Left colon (tissue), 2 donors: ENCODE measurements around the gene SLC5A10. TPM values are rescaled to one million over a fixed set of nuclear protein-coding genes. Genes with fewer than 3 reads are reported as not detected.

ENCODE experiments used
- ATAC-seq: fragments of 200-7000 bp; cut with Tn5 transposase; one replicate; pipeline ENCODE4 v1.9.1; 2020; ENCODE audit warnings: mild to moderate bottlenecking, moderate library complexity
- DNase-seq, 2 donors: peaks; one replicate each; pipeline ENCODE4 v3.0.0-alpha.2; 2020
- intact Hi-C, 2 donors: fragments of 100-400 bp; cut with DNase I in 1 of 2; cut with micrococcal nuclease in 1 of 2; formaldehyde crosslinking; loops; one replicate each; pipeline versions ENCODE4 v1.11.2 to v1.14.0; 2022; cut with DNase I, micrococcal nuclease
- total RNA-seq, 2 donors: library from RNA; stranded (reverse); fragmentation: NEBNext Ultra II Directional; extraction: Animal tissue kit (Norgen Biotek cat#: 25700); gene quantifications; one replicate each; pipeline ENCODE4 v1.2.1, GENCODE V29; 2021
- donor health status: DM: no; HTN: no; CAD: no.
- donor health status: DM: yes; HTN: yes; CAD: no.

The SLC5A10 gene
- total RNA-seq, 2 donors from 2014 or later, result 0.31 TPM; not detected in 1

DNA sequence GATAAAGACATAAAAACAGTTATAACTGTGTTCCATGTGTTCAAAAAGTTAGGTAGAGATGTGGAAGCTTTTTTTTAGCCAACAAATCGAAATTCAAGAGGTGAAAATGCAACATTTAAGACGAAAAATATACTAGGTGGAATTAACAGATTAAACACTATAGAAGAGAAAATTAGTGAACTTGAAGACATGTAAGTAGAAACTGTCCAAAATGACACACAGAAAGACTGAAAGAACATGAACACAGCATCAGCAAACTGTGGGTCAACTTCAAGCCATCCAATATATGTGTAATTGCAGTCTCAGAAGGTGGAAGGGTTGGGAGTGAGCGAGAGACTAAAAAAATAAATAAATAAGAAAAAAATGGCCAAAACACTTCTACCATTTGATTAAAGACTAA, 43.3 kb downstream of the SLC5A10 start:
- intact Hi-C loops, result no loop called here
- no peak for ATAC-seq
- DNase-seq, result no peak

DNA sequence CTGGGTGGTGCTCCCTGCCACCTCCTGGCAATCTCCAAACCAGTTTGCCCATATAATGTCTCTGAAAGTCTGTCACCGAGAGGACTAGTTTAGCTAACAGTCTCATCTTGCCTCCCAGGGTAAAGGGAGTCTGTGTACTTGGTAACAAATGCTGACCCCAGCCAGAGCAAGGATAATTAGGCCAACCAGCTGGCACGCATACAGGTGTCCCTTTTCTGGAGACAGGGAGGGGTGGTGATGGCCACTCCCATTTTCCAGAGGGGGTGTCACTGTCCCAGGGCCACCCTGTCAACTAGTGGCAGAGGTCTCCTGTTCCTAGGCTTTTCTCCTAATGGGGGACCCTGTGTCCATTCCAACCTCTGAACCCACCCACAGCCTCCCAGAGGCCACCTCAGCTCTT, 44.5 kb downstream of the SLC5A10 start:
- ATAC-seq (no peak), DNase-seq (no peak)
- intact Hi-C loops, result no loop called here

- peak; percentile 54 for ATAC-seq
- no peak for DNase-seq
- intact Hi-C loops, result no loop called here
These were observed 45.8 kb downstream of the SLC5A10 start for GRCh38 chr17:18997650-18998196.

- ATAC-seq (no peak), DNase-seq (no peak)
- intact Hi-C loops, result no loop called here
These were observed 47.4 kb downstream of the SLC5A10 start for GRCh38 chr17:18999394-18999793.

DNA sequence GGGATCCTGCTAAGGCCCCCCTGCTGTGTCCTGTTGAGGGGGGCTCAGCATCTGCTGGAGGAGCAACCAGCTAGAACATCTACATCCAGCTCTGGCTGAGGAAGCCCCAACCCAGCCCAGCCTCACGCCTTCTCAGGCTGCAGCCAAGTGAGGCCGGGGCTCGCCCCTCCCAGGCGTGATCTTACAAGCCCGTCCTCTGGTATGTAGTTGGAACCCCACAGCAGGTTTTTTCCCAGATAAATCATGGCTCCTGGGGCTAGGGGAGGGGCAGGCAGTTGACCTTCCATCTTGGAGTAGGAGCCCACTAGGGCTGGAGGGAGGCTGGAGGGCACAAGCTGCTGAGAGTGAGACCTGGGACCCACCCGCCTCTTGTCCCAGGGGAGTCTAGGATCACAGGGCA, 47.9 kb downstream of the SLC5A10 start:
- no peak for DNase-seq
- ATAC-seq, result no peak
- intact Hi-C loops, result no loop called here

GRCh38 chr17:19000531-19001325, 48.8 kb downstream of the SLC5A10 start:
- intact Hi-C loops, result no loop called here
- peak in 1 of 2 donors; percentile 57 for DNase-seq
- ATAC-seq, result peak; percentile 25

DNA sequence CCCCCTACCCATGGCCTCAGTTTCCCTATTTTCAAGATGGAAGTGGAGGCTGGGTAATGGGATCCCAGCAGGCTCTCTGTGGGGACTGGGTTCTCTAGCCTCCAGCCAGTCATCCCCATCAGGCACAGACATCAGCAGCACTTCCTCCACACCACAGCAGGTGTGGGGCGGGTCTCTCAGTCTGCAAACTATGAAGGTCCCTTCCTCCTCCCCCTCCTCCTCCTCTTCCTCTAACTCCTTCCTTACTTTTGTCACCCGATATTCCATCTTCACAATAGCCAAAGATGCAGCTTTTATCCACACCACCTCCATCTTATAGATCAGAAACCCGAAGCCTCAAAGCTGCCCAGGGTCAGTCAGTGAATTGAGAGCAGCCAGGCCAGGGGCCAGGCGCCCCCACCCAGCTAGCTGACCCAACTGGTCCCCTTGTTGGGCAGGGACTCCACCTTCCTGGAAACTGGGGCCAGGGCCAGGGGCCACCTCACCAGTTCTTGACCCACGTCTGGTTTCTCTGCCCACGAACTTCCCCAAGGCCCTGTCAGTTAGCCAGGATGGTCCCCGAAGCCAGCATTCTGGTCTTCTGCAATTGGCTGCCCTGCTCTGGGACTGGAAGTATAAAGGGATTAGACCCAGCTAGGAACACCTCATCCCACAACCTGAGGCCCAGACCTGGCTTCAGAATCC, 50.1 kb downstream of the SLC5A10 start:
- DNase-seq (no peak), ATAC-seq (no peak)
- intact Hi-C loops, result no loop called here

DNA sequence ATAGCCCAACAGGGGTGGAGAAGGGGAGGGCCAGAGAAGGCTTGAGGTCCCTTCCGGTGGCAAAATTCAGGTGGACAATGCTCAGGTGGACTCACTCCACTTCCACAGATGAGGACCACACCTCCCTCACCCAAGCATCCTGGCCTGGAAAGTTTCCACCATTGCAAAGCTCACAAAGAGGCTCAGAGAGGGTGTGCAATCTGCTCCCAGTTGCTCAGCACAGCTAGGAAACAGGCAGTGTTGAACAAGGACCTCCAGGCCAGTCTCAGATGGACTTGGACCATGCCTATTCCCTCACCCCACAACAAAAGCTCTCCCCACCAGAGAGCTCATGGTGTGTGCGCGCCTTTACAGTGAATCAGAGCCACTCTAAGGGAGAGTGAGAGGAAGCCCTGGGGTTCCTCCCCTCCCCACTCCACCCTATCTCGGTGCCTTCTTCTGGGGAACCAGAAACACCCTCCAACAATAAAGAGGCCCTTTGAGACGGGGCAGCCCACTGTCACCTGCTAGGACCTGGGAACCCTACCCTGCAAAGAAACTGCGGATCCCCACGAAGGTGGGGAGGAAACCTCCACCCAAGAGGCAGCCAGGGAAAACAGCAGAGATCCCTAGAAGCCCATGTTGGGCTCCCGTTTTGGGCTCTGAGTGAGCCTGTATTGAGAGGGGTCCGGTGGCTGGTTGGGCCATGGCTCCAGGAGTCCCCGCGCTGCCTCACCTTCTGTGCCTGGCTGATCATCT, 51.0 kb downstream of the SLC5A10 start:
- intact Hi-C loops, result no loop called here
- ATAC-seq (peak; percentile 15), DNase-seq (no peak)

GRCh38 chr17:19003543-19004420, 51.8 kb downstream of the SLC5A10 start:
- DNase-seq (peak; percentile 59 to 74), ATAC-seq (peak; percentile 60)
- intact Hi-C loops, result no loop called here

DNA sequence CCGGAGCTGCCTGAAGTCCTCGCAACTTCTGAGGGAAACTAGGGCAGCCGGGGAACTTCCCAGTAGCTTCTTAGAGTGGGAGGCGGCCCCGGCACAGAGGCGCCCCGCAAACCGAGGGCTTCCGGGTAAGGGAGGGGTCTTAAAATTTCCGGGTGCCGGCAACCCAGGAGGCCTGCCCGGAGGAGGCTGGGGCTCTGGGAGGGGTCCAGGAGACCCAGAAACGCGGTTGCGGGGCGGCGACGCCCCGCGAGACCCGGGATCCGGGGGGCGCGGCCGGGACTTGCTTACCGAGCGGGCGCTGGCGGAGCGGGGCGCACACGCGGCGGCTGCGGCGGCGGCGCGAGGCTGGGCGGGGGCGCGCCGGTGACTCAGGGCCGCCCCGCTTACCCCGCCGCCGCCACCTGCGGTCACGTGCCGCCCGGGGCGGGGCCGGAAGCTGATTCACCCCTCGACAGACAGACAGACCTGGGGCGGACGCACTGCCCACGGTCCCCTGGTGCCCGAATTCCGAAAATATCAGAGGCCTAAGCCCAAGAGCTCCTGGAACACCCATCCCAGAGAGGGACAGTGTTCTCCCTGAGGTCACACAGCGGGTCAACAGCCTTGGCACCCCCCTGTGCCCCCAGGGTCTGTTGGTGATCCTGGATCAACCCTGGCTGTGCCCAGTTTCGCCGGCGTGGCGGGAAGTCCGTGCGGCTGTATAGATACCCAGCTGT, 52.6 kb downstream of the SLC5A10 start, which contains the start of gene FAM83G:
TSS of gene FAM83G (minus strand) at position 344 of the 716 bp plus-strand sequence. CDS start 723 bp downstream, outside the sequence.
- ATAC-seq, result peak; percentile 73
- intact Hi-C loops, result no loop called here
- peak; percentile 90 to 92 for DNase-seq

DNA sequence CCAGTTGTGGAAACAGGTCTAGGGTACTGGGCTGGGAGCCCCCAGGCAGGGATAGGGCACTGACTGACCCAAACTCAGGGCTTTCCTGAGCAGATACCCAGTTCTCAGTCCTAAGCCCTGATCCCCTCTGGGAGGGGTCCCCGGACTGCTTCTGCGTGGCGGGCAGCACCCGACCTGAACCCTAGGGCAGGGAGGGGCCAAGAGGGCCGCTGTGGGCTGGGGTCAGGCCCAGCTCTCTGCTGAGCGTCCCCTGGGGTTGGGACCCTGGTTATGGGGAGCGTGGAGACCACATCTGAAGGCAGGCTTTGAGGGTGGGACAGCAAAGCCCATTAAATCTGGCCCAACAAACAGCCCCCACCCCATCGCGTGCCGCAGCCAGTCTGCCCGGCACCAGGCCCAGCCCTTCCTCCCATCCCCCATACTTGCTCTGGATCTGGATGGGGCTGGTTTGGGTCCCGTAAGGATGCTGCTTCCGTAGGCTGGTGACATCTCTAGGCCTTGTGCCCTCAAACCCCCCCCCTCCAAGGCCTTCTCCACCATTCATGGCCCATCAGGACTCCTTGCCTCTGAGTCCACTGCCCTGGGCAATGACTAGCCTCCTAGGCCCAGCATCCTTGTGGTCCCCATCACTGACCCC, 53.3 kb downstream of the SLC5A10 start:
- DNase-seq, result no peak
- intact Hi-C loops, result no loop called here
- no peak for ATAC-seq

DNA sequence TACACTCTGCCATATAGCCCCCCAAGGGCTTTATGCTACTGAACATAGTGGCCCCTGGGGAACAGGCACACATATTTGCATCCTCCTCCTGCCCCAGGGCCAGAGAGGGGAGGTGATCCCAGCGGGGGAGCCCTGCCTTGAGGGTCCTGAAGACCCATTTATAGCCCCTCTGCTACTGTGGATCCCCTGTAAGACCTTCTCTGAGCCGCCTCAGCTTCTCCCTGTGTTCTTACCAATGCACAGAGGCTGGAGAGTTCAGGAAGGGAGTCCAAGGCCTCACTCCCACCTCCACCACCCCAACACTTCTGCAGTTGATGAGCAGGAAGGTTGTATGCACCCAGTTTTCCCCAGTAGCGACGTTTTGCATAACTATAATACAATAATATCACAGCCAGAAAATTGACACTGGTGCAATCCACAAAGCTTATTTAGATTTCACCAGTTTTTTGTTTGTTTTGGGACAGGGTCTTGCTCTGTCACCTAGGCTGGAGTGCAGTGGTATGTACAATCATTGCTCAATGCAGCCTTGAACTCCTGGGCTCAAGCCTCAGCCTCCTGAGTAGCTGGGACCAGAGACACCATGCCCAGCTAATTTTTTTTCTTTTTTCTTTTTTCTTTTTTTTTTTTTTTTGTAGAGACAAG, 53.9 kb downstream of the SLC5A10 start:
- ATAC-seq (no peak), DNase-seq (no peak)
- intact Hi-C loops, result no loop called here

GRCh38 chr17:19006698-19007097, 54.7 kb downstream of the SLC5A10 start:
- DNase-seq (no peak), ATAC-seq (no peak)
- intact Hi-C loops, result no loop called here

DNA sequence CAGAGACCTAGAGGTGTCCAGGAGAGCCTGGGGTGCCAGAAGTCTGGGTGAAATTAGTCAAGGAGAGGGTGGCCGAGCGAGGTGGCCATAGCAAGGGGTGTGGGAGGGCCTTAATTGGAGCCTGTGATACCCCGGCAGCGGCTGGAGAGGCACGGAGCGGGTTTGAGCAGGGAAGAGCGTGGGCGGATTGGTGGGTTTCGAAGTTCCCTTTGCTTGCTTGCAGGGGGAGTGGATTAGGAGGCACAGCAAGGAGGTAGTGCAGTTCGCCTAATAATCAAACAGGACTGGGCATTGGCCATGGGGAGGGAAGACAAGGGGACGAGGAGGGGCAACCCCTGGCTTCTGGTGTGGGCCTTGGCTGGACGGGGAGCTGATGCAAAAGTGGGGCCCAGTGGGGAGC, 58.0 kb downstream of the SLC5A10 start:
- intact Hi-C loops, result no loop called here
- ATAC-seq (no peak), DNase-seq (no peak)

GRCh38 chr17:19010729-19011505, 59.0 kb downstream of the SLC5A10 start:
- DNase-seq (peak; percentile 77 to 89), ATAC-seq (peak; percentile 95)
- intact Hi-C loops, result no loop called here

GRCh38 chr17:19011581-19011980, 59.6 kb downstream of the SLC5A10 start:
- ATAC-seq (peak; percentile 4), DNase-seq (no peak)
- intact Hi-C loops, result no loop called here
